IPS DF 6.9 (cell line): ENCODE measurements around the gene CCDC34.
"Not testable (repeated sequence)": the region's sequence is repeated elsewhere in the genome, so short reads cannot be mapped to it uniquely, and the experiment has no call there.

Experiments
- DNase-seq: peaks from one replicate; pipeline ENCODE4 v3.0.0-alpha.2; 2013; ENCODE audit warnings: low read depth, low spot score
- H3K27ac ChIP-seq: one replicate; pipeline ENCODE4 v1.5.1; 2013; ENCODE audit warnings: low read length, control low read depth
- H3K27me3 ChIP-seq: 2 replicates; pipeline ENCODE4 v1.6.1; 2013; ENCODE audit warnings: mild to moderate bottlenecking, low read length; ENCODE audit not compliant: control insufficient read depth, insufficient read depth
- H3K36me3 ChIP-seq: 2 replicates; pipeline ENCODE4 v1.6.1; 2013; ENCODE audit warnings: low read length; ENCODE audit not compliant: control insufficient read depth, insufficient read depth
- H3K4me1 ChIP-seq: 2 replicates; pipeline ENCODE4 v1.6.1; 2013; ENCODE audit warnings: low read length; ENCODE audit not compliant: control insufficient read depth, insufficient read depth
- H3K4me3 ChIP-seq: 2 replicates; pipeline ENCODE4 v1.5.1; 2013; ENCODE audit warnings: mild to moderate bottlenecking, low read length
- H3K9me3 ChIP-seq: 2 replicates; pipeline ENCODE4 v1.6.1; 2013; ENCODE audit warnings: low read length, inconsistent platforms; ENCODE audit not compliant: control insufficient read depth, insufficient read depth
- WGBS: extraction: QIAGEN DNeasy Blood & Tissue Kit; methylation state at CpG from one replicate; pipeline ENCODE4 v1.1.7; 2013; ENCODE audit warnings: mixed read lengths, missing lambda C conversion rate; ENCODE audit not compliant: insufficient read length, insufficient coverage; 5-methylcytosine and 5-hydroxymethylcytosine counted together

Gene CCDC34

DNA sequence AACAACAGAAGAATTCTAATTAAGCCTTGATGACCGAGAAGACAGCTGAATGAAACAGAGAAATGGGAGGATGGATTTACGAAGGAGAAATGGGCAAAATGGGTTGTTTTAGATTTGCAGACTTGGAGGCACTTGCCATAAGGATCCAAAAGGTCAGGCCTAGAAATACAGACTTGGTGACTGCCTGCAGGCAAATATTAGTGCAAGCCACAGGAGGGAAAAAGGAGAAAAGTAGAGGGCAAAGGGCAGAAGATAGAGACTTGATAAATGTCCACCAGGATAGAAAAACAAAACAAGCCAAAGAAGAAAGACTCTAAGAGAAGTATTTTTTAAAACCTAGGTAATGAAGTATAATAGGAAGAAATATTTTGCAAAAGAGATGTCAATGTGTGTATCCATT is 13.1 kb downstream of the CCDC34 start:
- Histone ChIP-seq H3K4me3 (no peak overlapping the region), H3K9me3 (no peaks in the 10 kb centered on the region), H3K4me1 (peaks cover 2% of the 10 kb centered on the region; the same call in 1 of the 2 replicates), H3K36me3 (no peaks in the 10 kb centered on the region), H3K27me3 (no peaks in the 10 kb centered on the region), H3K27ac (no peak overlapping the region)
- WGBS: no CpG with 5 or more reads among the region's 2 CpGs
- no peak for DNase-seq

DNA sequence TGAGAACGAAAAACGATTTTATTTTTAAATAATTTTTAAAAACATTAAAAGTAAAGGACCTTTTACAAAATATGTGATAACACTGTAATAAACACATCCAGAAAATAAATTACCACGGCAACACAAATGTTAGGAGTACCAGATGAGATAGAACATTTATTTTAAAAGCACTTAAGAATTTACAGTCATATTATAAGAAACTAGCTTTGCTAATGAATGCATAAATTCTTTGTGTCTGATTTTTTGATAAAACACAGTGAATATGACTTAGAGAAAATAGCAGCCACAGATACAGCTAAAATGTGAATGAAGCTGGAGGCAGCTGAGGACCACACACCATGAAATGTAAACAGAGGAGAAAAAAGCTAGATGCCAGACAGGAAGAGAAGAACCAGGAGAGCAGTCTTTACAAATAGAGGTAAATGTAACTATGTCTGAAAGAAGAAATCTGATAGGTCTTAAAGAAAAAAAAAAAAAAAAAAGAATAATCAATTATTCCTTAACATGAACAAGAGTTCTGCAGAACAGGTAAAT is 14.6 kb downstream of the CCDC34 start:
- no peaks in the 10 kb centered on the region for H3K9me3 ChIP-seq
- no peak for DNase-seq
- H3K4me3 ChIP-seq: no peak overlapping the region
- H3K4me1 ChIP-seq: no peaks in the 10 kb centered on the region
- no peaks in the 10 kb centered on the region for H3K27me3 ChIP-seq
- WGBS: no CpG with 5 or more reads among the region's 3 CpGs
- H3K36me3 ChIP-seq: no peaks in the 10 kb centered on the region
- no peak overlapping the region for H3K27ac ChIP-seq

DNA sequence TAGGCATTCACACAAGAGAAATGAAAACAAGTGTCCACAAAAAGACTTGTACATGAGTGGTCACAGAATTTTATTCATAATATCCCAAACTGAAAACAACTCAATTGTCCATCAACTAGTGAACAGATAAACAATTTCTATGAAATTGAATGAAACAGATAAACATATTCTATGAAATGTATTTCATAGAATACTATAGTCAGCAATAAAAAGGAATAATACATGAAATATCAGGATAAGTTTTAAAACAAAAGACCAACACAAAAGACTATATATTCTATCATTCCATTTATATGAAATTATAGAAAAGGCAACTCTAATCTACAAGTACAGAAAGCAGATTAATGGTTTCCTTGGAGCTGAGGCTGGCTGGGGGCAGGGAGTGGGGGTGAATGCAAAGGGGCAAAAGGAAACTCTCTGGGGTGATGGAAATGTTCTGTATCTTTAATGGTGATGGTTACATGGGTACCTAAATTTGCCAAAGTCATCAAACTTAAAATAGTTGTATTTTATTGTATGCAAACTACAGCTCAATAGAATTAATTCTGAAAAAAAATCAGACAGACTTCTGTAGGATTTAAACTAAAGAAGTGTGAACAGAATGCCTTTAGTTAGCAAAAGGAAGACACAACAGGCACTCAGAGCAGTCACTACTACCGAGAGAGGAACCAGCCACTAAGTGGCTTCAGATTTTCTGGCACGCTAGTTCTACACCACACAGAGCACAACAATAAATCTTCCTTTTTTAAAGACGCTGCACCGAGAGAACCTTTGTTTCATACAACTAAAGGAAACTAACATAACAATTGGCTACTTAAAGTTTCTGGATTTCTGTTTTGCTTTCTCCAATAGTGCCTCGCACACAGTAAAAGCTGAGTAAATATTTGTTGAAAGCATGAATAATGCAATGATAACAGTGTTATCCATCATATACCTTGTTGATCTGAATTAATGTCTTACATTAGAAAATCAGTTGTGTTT is 15.4 kb downstream of the CCDC34 start:
- Histone ChIP-seq H3K36me3 (no peaks in the 10 kb centered on the region), H3K27me3 (no peaks in the 10 kb centered on the region), H3K4me1 (no peaks in the 10 kb centered on the region), H3K27ac (no peak overlapping the region), H3K9me3 (no peaks in the 10 kb centered on the region), H3K4me3 (no peak overlapping the region)
- no CpG with 5 or more reads among the region's 5 CpGs for WGBS
- DNase-seq: no peak

DNA sequence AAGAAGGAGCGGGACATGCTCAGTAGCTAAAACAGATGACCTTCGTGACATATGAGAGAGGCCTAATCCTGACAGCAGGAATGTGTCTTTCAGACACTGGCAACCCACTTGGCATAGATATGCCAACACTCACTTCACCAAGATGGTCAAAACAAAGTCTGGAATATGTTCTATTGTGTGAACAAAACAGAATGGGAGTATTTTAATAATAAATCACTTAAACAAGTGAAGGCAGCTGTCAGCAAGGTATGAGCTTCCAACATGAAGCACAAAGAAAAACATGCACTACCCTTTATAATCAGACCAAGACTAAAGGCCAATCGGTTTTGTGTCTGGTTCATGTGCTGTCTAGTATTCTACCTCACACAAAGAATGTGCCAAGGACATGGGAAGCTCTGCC is 23.1 kb downstream of the CCDC34 start:
- WGBS: no CpG with 5 or more reads among the region's 3 CpGs
- no peaks in the 10 kb centered on the region for H3K9me3 ChIP-seq
- H3K36me3 ChIP-seq: no peaks in the 10 kb centered on the region
- no peak overlapping the region for H3K4me3 ChIP-seq
- no peaks in the 10 kb centered on the region for H3K4me1 ChIP-seq
- DNase-seq: no peak
- no peaks in the 10 kb centered on the region for H3K27me3 ChIP-seq
- H3K27ac ChIP-seq: no peak overlapping the region

DNA sequence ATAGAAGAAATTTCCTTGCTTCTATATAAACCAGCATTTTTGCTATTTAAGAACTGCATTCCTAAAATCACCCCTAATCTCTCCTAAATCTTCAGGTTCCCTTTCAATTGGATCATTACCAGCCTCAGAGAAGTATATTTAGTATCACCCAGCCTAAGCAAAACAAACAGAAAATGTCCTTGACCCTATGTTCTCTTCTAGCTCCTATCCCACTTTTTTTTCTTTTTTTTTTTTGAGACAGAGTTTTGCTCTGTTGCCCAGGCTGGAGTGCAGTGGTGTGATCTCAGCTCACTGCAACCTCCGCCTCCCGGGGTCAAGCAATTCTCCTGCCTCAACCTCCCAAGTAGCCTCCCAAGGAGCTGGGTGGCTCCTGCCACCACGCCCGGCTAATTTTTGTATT is 28.3 kb downstream of the CCDC34 start:
- DNase-seq, H3K9me3 ChIP-seq, H3K4me3 ChIP-seq, H3K27me3 ChIP-seq, H3K27ac ChIP-seq, H3K4me1 ChIP-seq, H3K36me3 ChIP-seq: not testable (repeated sequence)
- WGBS: no CpG with 5 or more reads among the region's 4 CpGs

DNA sequence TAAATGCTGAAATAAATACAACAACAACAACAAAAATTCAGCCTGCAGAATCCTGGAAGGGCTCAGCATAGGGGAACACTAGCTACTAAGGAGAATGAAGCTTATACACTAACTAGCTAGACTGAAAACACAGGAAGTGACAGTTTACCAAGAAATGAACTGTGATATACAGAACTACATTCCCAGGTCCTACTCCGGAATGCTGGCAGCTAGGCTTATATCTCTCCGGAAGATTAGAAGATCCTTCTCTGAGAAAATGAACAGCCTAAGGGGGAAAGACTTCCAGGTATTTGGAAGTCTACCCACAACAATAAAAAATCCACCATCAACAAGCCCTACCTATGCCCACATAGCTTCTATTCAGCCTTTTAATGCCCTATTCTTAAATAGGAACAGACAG is 31.0 kb downstream of the CCDC34 start:
- Histone ChIP-seq H3K36me3 (no peaks in the 10 kb centered on the region), H3K4me1 (no peaks in the 10 kb centered on the region), H3K27ac (no peak overlapping the region), H3K27me3 (no peaks in the 10 kb centered on the region), H3K4me3 (no peak overlapping the region), H3K9me3 (no peaks in the 10 kb centered on the region)
- no CpG with 5 or more reads among the region's 2 CpGs for WGBS
- DNase-seq: no peak

DNA sequence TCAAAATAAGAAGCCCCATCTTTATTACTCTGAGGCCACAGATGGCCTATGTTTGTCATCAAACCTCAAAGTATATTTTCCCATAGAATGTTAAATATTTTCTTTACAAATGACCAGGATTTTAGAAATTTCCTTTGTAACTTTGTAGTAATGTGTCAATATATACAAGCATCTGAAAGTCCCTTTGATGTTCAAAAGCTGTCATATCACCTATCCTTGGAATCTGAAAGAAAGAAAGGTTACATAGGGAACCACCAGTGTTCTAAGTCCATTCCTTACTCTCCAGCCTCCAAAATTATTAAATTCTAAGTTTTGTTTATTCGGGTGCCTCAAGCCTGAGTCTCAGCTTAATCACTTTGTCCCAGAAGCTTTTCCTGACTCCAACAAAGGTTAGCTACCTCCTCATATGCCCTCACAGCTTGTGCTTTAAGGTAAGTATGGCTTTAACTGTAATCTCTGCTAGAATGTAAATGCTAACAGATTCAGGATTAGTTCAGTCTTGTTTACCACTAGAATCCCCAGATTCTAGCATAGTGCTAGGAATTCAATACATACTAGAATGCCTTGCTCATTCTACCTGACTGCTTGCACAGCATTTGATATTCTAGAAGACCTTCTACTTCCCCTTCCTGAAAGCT is 32.3 kb downstream of the CCDC34 start:
- H3K4me3 ChIP-seq: no peak overlapping the region
- no peaks in the 10 kb centered on the region for H3K27me3 ChIP-seq
- no peak for DNase-seq
- no peaks in the 10 kb centered on the region for H3K9me3 ChIP-seq
- no peaks in the 10 kb centered on the region for H3K36me3 ChIP-seq
- no peaks in the 10 kb centered on the region for H3K4me1 ChIP-seq
- no CpG with 5 or more reads among the region's 1 CpG for WGBS
- no peak overlapping the region for H3K27ac ChIP-seq

DNA sequence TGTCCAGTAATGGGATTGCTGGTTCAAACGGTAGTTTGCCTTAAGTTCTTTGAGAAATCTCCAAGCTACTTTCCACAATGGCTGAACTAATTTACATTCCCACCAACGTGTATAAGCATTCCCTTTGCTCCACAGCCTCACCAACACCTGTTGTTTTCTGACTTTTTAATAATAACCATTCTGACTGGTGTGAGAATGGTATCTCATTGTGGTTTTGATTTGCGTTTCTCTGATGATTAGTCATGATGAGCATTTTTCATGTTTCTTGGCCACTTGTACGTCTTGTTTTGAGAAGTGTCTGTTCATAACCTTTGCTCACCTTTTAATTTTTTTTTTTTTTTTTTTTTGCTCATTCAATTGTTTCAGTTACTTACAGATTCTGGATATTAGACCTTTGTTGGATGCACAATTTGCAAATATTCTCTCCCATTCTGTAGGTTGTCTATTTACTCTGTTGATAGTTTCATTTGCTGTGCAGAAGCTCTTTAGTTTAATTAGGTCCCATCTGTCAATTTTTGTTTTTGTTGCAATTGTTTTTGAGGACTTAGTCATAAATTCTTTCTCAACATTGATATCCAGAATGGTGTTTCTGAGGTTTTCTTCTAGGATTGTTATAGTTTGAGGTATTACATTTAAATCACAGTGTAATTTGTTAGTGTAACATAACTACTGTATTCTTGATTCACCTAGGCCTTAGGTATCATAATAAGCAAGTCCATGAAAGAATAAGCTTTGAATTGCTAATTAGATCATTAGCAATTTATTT is 33.0 kb downstream of the CCDC34 start:
- no peak overlapping the region for H3K27ac ChIP-seq
- no peaks in the 10 kb centered on the region for H3K27me3 ChIP-seq
- no peaks in the 10 kb centered on the region for H3K4me1 ChIP-seq
- no CpG with 5 or more reads among the region's 4 CpGs for WGBS
- H3K9me3 ChIP-seq: no peaks in the 10 kb centered on the region
- H3K36me3 ChIP-seq: no peaks in the 10 kb centered on the region
- no peak overlapping the region for H3K4me3 ChIP-seq
- no peak for DNase-seq

DNA sequence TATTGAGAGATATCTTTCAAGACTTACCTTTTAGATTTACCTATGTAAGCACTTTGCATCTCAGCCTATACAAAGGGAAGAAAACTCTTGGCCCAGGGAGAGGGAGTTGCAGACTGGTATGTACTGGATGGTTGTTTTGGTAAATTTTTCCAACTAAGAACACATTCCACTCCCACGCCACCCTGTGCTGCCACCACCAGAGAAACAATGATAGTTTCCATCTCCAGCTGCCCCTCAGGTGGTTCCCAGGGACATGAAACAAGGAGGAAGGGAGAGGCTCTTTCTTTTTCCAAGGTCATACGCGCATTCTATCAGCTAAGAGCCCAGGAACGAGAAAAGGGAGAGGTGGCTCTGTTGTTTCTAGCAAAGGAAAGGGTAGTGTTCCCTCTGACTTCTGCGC is 34.4 kb downstream of the CCDC34 start:
- no CpG with 5 or more reads among the region's 5 CpGs for WGBS
- H3K4me3 ChIP-seq: no peak overlapping the region
- no peak overlapping the region for H3K27ac ChIP-seq
- no peaks in the 10 kb centered on the region for H3K27me3 ChIP-seq
- no peak for DNase-seq
- no peaks in the 10 kb centered on the region for H3K4me1 ChIP-seq
- H3K9me3 ChIP-seq: no peaks in the 10 kb centered on the region
- no peaks in the 10 kb centered on the region for H3K36me3 ChIP-seq

DNA sequence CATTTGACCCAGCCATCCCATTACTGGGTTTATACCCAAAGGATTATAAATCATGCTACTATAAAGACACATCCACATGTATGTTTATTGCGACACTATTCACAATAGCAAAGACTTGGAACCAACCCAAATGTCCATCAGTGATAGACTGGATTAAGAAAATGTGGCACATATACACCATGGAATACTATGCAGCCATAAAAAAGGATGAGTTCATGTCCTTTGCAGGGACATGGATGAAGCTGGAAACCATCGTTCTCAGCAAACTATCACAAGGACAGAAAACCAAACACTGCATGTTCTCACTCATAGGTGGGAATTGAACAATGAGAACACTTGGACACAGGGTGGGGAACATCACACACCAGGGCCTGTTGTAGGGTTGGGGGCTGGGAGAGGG is 36.0 kb downstream of the CCDC34 start:
- not testable (repeated sequence) for H3K9me3 ChIP-seq, DNase-seq, H3K27ac ChIP-seq, H3K4me3 ChIP-seq, H3K27me3 ChIP-seq, H3K4me1 ChIP-seq, H3K36me3 ChIP-seq
- WGBS: no CpG with 5 or more reads among the region's 2 CpGs
